MM.1S (cell line): ENCODE data around the gene BBS7.

Experiments
- DNase-seq: peaks from one replicate; pipeline ENCODE4 v3.0.0-alpha.2; 2015
- H2AFZ ChIP-seq: fragments of 300-600 bp; sonication (generic); 2 replicates; pipeline ENCODE4 v1.6.0; 2016; ENCODE audit warnings: antibody characterized with exemption, low read length
- H3F3A ChIP-seq: fragments of 300-600 bp; sonication (generic); 2 replicates; pipeline ENCODE4 v1.6.1; 2016; ENCODE audit warnings: mild to moderate bottlenecking, antibody characterized with exemption, low read length, moderate library complexity, mixed read lengths; ENCODE audit not compliant: insufficient read depth
- H3K27ac ChIP-seq: fragments of 300-600 bp; sonication (generic); 2 replicates; pipeline ENCODE4 v1.5.1; 2016; ENCODE audit warnings: mild to moderate bottlenecking, low read length
- H3K27me3 ChIP-seq: fragments of 300-600 bp; sonication (generic); replicated peaks from 2 replicates; pipeline ENCODE4 v1.6.0; 2016; ENCODE audit warnings: low read length; ENCODE audit not compliant: insufficient read depth
- H3K36me3 ChIP-seq: fragments of 300-600 bp; sonication (generic); replicated peaks from 2 replicates; pipeline ENCODE4 v1.6.1; 2016; ENCODE audit warnings: mild to moderate bottlenecking, low read length, mixed read lengths; ENCODE audit not compliant: insufficient read depth
- H3K4me1 ChIP-seq: fragments of 300-600 bp; sonication (generic); 2 replicates; pipeline ENCODE4 v1.6.1; 2016; ENCODE audit warnings: low read length, mixed read lengths
- H3K4me2 ChIP-seq: fragments of 300-600 bp; sonication (generic); 2 replicates; pipeline ENCODE4 v1.6.0; 2016; ENCODE audit warnings: low read depth, low read length
- H3K4me3 ChIP-seq: fragments of 300-600 bp; sonication (generic); 2 replicates; pipeline ENCODE4 v1.5.1; 2016; ENCODE audit warnings: low read length, mixed read lengths
- H3K79me2 ChIP-seq: fragments of 300-600 bp; sonication (generic); 2 replicates; pipeline ENCODE4 v1.6.1; 2016; ENCODE audit warnings: mixed run types, low read length, mixed read lengths
- H3K9ac ChIP-seq: fragments of 300-600 bp; sonication (generic); 2 replicates; pipeline ENCODE4 v1.6.1; 2016; ENCODE audit warnings: low read length, mixed read lengths
- H3K9me2 ChIP-seq: fragments of 300-600 bp; sonication (generic); replicated peaks from 2 replicates; pipeline ENCODE4 v1.6.1; 2016; ENCODE audit warnings: mild to moderate bottlenecking, low read length, mixed read lengths; ENCODE audit not compliant: insufficient read depth
- H3K9me3 ChIP-seq: fragments of 300-600 bp; sonication (generic); replicated peaks from 2 replicates; pipeline ENCODE4 v1.6.1; 2016; ENCODE audit warnings: mild to moderate bottlenecking, low read length, mixed read lengths; ENCODE audit not compliant: insufficient read depth
- H4K20me1 ChIP-seq: fragments of 300-600 bp; sonication (generic); 2 replicates; pipeline ENCODE4 v1.6.1; 2016; ENCODE audit warnings: mild to moderate bottlenecking, low read length, moderate library complexity, mixed read lengths; ENCODE audit not compliant: insufficient read depth
- CTCF ChIP-seq: fragments of 300-600 bp; sonication (generic); IDR thresholded peaks from 2 replicates; pipeline ENCODE4 v1.5.1; 2016; ENCODE audit warnings: antibody characterized with exemption, low read length, mixed read lengths
- EZH2 ChIP-seq: fragments of 300-600 bp; sonication (generic); optimal IDR thresholded peaks from 2 replicates; pipeline ENCODE3; 2017; ENCODE audit warnings: low read depth, mild to moderate bottlenecking, antibody characterized with exemption, low read length, mixed read lengths
- EZH2phosphoT487 ChIP-seq: fragments of 300-600 bp; sonication (generic); IDR thresholded peaks from 2 replicates; pipeline ENCODE4 v1.6.1; 2018; ENCODE audit warnings: antibody characterized with exemption, low read length

The BBS7 gene

GRCh38 chr4:121785479-121785878 is 84.8 kb downstream of the BBS7 start:
- H3K9me3 ChIP-seq: no peaks in the 10 kb centered on the region
- no peak overlapping the region for H3K9ac ChIP-seq
- no peaks in the 10 kb centered on the region for H3K27me3 ChIP-seq
- H2AFZ ChIP-seq: no peak overlapping the region
- no peaks in the 10 kb centered on the region for H3K79me2 ChIP-seq
- DNase-seq: no peak
- H3F3A ChIP-seq: no peaks in the 10 kb centered on the region
- no peaks in the 10 kb centered on the region for H3K36me3 ChIP-seq
- no peaks in the 10 kb centered on the region for H3K4me1 ChIP-seq
- TF ChIP-seq EZH2phosphoT487: no peak
- no peak for TF ChIP-seq EZH2
- TF ChIP-seq CTCF: no peak
- H4K20me1 ChIP-seq: no peaks in the 10 kb centered on the region
- H3K9me2 ChIP-seq: no peaks in the 10 kb centered on the region
- H3K4me3 ChIP-seq: no peak overlapping the region
- H3K27ac ChIP-seq: no peak overlapping the region
- H3K4me2 ChIP-seq: no peak overlapping the region

- Histone ChIP-seq H3K27ac (no peak overlapping the region), H3K4me1 (no peaks in the 10 kb centered on the region), H2AFZ (no peak overlapping the region), H3K4me2 (no peak overlapping the region), H3K9me2 (no peaks in the 10 kb centered on the region), H3K79me2 (no peaks in the 10 kb centered on the region), H3K9ac (no peak overlapping the region), H4K20me1 (no peaks in the 10 kb centered on the region), H3F3A (no peaks in the 10 kb centered on the region), H3K4me3 (no peak overlapping the region), H3K36me3 (no peaks in the 10 kb centered on the region), H3K9me3 (no peaks in the 10 kb centered on the region), H3K27me3 (no peaks in the 10 kb centered on the region)
- TF ChIP-seq EZH2phosphoT487 (no peak), EZH2 (no peak), CTCF (no peak)
- DNase-seq: no peak
Observed at GRCh38 chr4:121784975-121785374, 85.3 kb downstream of the BBS7 start.

GRCh38 chr4:121784401-121784800 is 85.9 kb downstream of the BBS7 start:
- Histone ChIP-seq H3K79me2 (no peaks in the 10 kb centered on the region), H3K4me2 (no peak overlapping the region), H3K4me3 (no peak overlapping the region), H3K9me2 (no peaks in the 10 kb centered on the region), H3K4me1 (no peaks in the 10 kb centered on the region), H3F3A (no peaks in the 10 kb centered on the region), H3K9me3 (no peaks in the 10 kb centered on the region), H3K27me3 (no peaks in the 10 kb centered on the region), H3K36me3 (no peaks in the 10 kb centered on the region), H3K9ac (no peak overlapping the region), H2AFZ (no peak overlapping the region), H3K27ac (no peak overlapping the region), H4K20me1 (no peaks in the 10 kb centered on the region)
- no peak for DNase-seq
- TF ChIP-seq EZH2 (no peak), CTCF (no peak), EZH2phosphoT487 (no peak)

GRCh38 chr4:121783210-121783609 is 87.1 kb downstream of the BBS7 start:
- Histone ChIP-seq H2AFZ (no peak overlapping the region), H3K9ac (no peak overlapping the region), H3K9me2 (no peaks in the 10 kb centered on the region), H3K4me1 (no peaks in the 10 kb centered on the region), H3K4me3 (no peak overlapping the region), H4K20me1 (no peaks in the 10 kb centered on the region), H3K79me2 (no peaks in the 10 kb centered on the region), H3F3A (no peaks in the 10 kb centered on the region), H3K27ac (no peak overlapping the region), H3K27me3 (no peaks in the 10 kb centered on the region), H3K9me3 (no peaks in the 10 kb centered on the region), H3K36me3 (no peaks in the 10 kb centered on the region), H3K4me2 (no peak overlapping the region)
- no peak for DNase-seq
- no peak for TF ChIP-seq EZH2
- TF ChIP-seq EZH2phosphoT487: no peak
